Activated T-cell treated with anti-CD3 and anti-CD28 coated beads for 4 hours (primary cell): Measurements from ENCODE around the gene CEACAM4.
"Not testable (repeated sequence)": the region's sequence is repeated elsewhere in the genome, so short reads cannot be mapped to it uniquely, and the experiment has no call there.

Source experiments
- DNase-seq: peaks from one replicate; pipeline ENCODE4 v3.0.0-alpha.2; 2020

CEACAM4 gene

DNA sequence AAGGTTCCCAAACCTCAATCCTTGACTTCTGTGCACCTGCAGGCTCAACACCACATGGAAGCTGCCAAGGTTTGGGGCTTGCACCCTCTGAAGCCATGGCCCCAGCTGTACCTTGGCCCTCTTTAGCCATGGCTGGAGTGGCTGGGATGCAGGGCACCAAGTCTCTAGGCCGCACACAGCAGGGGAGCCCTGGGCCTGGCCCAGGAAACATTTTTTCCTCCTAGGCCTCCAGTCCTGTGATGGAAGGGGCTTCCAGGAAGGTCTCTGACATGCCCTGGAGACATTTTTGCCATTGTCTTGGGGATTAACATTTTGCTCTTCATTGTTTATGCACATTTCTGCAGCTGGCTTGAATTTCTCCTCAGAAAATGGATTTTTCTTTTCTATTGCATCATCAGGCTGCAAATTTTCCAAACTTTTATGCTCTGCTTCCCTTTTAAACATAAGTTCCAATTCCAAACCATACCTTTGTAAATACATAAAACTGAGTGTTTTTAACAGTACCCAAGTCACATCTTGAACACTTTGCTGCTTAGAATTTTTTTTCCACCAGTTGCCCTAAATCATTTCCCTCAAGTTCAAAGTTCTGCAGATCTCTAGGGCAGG is 44.2 kb downstream of the CEACAM4 start:
- DNase-seq = not testable (repeated sequence)

- not testable (repeated sequence) for DNase-seq
Observed at GRCh38 chr19:41581068-41581467, 45.8 kb downstream of the CEACAM4 start.

DNA sequence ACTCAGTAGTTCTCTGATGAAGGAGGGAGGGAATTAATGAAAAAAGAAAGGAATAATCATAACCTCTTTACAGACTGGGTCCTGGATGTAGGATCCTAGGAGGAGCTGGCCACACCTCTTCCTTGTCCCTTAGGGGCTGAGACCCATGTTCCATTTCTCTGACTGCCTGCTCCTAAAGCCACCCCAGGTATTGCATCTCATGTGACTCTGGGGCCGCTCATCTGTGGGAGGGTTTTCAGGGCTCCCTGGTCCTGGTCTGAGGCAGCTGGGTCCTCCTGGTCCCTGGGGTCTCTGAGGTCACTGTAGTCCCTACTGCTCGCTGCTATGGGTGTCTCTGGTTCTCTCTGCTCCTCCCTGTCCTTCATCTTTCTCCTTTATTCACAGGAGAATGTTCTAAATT is 48.0 kb downstream of the CEACAM4 start:
- DNase-seq = no peak

- DNase-seq = no peak
Observed at GRCh38 chr19:41577833-41578232, 49.0 kb downstream of the CEACAM4 start.

DNA sequence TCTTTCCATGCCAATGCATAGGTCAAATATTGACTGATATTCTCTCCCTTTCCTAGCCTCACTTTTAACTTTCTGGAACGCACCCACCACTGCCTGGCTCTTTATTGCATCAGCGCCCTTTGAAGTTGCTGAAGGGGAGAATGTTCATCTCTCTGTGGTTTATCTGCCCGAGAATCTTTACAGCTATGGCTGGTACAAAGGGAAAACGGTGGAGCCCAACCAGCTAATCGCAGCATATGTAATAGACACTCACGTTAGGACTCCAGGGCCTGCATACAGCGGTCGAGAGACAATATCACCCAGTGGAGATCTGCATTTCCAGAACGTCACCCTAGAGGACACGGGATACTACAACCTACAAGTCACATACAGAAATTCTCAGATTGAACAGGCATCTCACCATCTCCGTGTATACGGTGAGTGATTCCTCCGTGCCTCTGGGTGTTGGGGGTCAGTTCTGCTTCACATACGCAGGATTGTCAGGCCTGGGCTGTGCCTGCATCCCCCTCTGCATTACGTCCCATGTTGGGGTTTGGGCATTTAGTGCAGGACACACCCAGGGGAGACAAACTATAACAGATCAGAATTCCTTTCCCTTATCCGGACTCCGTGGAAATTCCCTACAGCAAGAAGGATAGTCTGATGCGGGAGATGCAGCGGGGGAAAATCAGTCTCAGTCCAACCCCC is 49.6 kb downstream of the CEACAM4 start:
- DNase-seq = no peak

- no peak for DNase-seq
Observed at GRCh38 chr19:41575998-41576397, 50.9 kb downstream of the CEACAM4 start, which contains the start of gene CEACAM21. Gene CEACAM21 (plus strand): TSS chr19:41576166. CDS start chr19:41576275, 109 bp downstream.

- peak; percentile 81 for DNase-seq
Observed at GRCh38 chr19:41570639-41571112, 56.2 kb downstream of the CEACAM4 start.

DNA sequence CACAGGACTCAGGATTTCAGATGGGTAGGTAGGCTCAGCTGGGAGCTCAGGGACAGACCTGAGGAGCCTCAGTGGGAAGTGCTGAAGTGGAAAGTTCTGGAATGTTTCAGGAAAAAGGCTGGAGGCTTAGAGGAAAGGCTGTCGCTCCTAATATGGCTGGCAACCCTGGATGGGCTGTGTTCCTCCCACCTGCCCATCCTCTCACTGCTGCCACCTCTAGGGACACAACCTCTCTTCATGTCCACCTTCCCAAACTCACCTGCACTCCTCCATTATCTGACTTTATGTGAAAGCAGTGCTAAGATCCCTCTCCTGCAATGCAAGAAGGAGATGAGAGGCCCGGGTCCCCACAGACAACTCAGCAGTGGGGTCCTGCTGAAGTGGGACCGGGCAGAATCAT is 56.7 kb downstream of the CEACAM4 start:
- DNase-seq = no peak

DNA sequence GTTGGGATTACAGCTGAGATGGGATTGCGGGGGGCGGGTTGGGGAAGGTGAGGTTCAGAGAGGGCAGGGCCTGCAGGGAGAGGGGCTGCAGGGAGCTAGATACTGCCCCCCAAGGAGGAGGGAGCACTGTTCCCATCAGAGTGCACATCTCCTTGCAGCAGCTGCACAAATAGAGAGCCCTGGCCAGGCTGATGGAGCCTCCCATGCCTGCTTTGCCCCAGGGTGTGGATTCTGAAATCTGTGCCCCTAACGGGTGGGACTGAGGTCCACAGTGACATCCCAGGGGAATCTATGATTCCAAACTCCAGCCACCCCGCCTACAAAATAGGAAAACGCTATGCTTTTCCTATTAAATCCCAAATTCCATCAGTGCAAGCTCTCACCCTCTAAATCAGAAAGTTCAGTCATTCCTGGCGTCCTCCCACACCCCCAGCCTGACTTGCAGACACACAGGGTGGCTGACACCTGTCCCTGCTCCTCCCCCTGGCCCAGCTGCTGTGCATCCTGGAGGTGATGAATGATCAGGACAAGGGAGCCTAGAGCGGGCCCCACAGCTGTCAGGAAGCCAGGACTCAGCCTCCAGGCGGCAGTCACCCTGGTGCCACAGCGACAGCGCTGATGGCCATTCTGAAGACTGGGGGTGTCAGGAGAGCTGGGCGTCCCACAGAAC is 57.3 kb downstream of the CEACAM4 start:
- DNase-seq = no peak
